Endothelial cell of umbilical vein (primary cell): ENCODE data around the gene PSMD14.

Experiments used
- CTCF ChIP-seq, 2 donors: IDR thresholded peaks; 1 replicate in 1 of 2; 2 replicates in 1 of 2; pipeline ENCODE4 v1.5.1; 2011; ENCODE audit warnings: low read length in 2 of 2, mild to moderate bottlenecking in 2 of 2, moderate library complexity in 2 of 2, control low read depth in 1 of 2, inconsistent platforms in 1 of 2, low read depth in 1 of 2; ENCODE audit not compliant: insufficient read depth in 1 of 2; ENCODE audit errors: extremely low read depth in 1 of 2
- EZH2 ChIP-seq: IDR thresholded peaks from 2 replicates; pipeline ENCODE4 v1.6.1; 2012; ENCODE audit warnings: borderline replicate concordance, low read depth, mild to moderate bottlenecking, moderate library complexity, low read length, inconsistent platforms; ENCODE audit not compliant: severe bottlenecking
- FOS ChIP-seq: IDR thresholded peaks from 2 replicates; pipeline ENCODE4 v1.6.1; 2011; ENCODE audit warnings: mild to moderate bottlenecking, low read length, moderate library complexity, borderline replicate concordance; ENCODE audit not compliant: insufficient read depth
- GATA2 ChIP-seq: IDR thresholded peaks from 2 replicates; pipeline ENCODE4 v1.7.0; 2011; ENCODE audit warnings: low read depth, mild to moderate bottlenecking, moderate library complexity, mixed read lengths, low read length; ENCODE audit not compliant: insufficient read length, insufficient read depth
- JUN ChIP-seq: IDR thresholded peaks from 2 replicates; pipeline ENCODE4 v1.6.1; 2011; ENCODE audit warnings: borderline replicate concordance, low read depth; ENCODE audit not compliant: insufficient read length, insufficient read depth
- MAX ChIP-seq: IDR thresholded peaks from 2 replicates; pipeline ENCODE4 v1.6.1; 2011; ENCODE audit not compliant: insufficient read depth, insufficient read length
- MYC ChIP-seq: IDR thresholded peaks from one replicate; pipeline ENCODE4 v1.6.1; 2011; ENCODE audit warnings: mild to moderate bottlenecking, low read depth, low read length
- POLR2A ChIP-seq: IDR thresholded peaks from 2 replicates; pipeline ENCODE4 v1.6.1; 2012; ENCODE audit warnings: low read depth, mild to moderate bottlenecking, control low read depth, low read length
- POLR2AphosphoS5 ChIP-seq: IDR thresholded peaks from 2 replicates; pipeline ENCODE4 v1.6.1; 2012; ENCODE audit warnings: low read depth, mild to moderate bottlenecking, control low read depth, low read length, moderate library complexity; ENCODE audit not compliant: insufficient read depth

DNA sequence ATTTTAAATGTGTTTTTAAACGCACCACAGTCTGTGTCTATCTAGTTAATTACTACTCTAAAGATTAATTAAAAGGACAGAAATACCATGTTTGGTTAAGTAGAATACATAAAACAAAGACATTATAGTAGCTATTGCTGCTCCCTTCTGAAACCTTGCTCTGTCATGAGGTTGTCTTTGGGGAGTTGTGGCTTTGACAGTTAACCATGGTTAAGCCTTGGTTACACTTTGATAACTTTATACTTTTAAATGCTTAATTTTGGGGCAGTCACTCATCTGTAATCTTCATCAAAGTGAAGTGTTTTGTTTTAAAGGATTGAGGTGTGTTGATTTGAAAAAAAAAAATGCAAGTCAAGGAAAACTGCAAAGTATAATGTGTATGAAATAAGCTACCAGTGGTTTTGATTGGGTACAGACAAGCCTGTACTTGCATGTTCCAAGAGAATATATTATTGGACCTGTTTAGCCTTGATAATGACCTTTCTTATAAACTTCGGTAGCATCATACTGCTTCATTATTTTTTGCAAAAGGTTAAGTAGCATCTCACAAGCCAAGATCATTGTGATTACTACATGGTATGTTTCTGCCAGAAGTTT, 78.1 kb downstream of the PSMD14 start:
- TF ChIP-seq CTCF (IDR thresholded peaks at IDR 0.05; ENCODE audit: extremely low read depth in 1 of 2, insufficient read depth in 1 of 2, low read depth in 1 of 2, low read length in 2 of 2) (no peak), POLR2A (no peak), POLR2AphosphoS5 (no peak), EZH2 (no peak), MAX (no peak), MYC (no peak), JUN (no peak), GATA2 (no peak), FOS (no peak)
